ENCODE results near the gene JADE1. TPM values are rescaled to one million over a fixed set of nuclear protein-coding genes. Genes with fewer than 3 reads are reported as not detected.

JADE1 gene
- 14.3 to 20.3 TPM (median 18.9 TPM) in 5 replicates for total RNA-seq (2022; extraction: Qiagen RNA extraction; ENCODE audit: low read depth)

GRCh38 chr4:128809477-128810330, at the start of gene JADE1:
TSS of gene JADE1 (plus strand) at chr4:128809700. CDS start at chr4:128831759, 22,059 bp downstream.

